ENCODE measurements around the gene SSU72. TPM values are rescaled to one million over a fixed set of nuclear protein-coding genes. Genes with fewer than 3 reads are reported as not detected.
"Not testable (repeated sequence)": the region's sequence is repeated elsewhere in the genome, so short reads cannot be mapped to it uniquely, and the experiment has no call there.

Gene SSU72
- total RNA-seq, 1 experiment from 2014 or later = 77.3 TPM

- DNase-seq (ENCODE audit: low read depth) = no peak
These were observed 14.5 kb downstream of the SSU72 start for GRCh38 chr1:1560178-1560577.

GRCh38 chr1:1559066-1559465 lies 15.6 kb downstream of the SSU72 start:
- no peak for DNase-seq (ENCODE audit: low read depth)

- DNase-seq (ENCODE audit: low read depth) = no peak
These were observed 16.1 kb downstream of the SSU72 start for GRCh38 chr1:1558591-1558990.

- not testable (repeated sequence) for DNase-seq (ENCODE audit: low read depth)
These were observed 17.0 kb downstream of the SSU72 start for GRCh38 chr1:1557688-1558087.

- DNase-seq (ENCODE audit: low read depth) = not testable (repeated sequence)
These were observed 17.7 kb downstream of the SSU72 start for GRCh38 chr1:1556961-1557360.

GRCh38 chr1:1556505-1556904 lies 18.2 kb downstream of the SSU72 start:
- no peak for DNase-seq (ENCODE audit: low read depth)

GRCh38 chr1:1554926-1555915 lies 19.4 kb downstream of the SSU72 start:
- peak; percentile 78 for DNase-seq (ENCODE audit: low read depth)

GRCh38 chr1:1554550-1554925 lies 20.1 kb downstream of the SSU72 start:
- peak; percentile 56 for DNase-seq (ENCODE audit: low read depth)

GRCh38 chr1:1553821-1554494 lies 20.7 kb downstream of the SSU72 start:
- no peak for DNase-seq (ENCODE audit: low read depth)

GRCh38 chr1:1552263-1552639 lies 22.4 kb downstream of the SSU72 start:
- DNase-seq (ENCODE audit: low read depth) = no peak

- no peak for DNase-seq (ENCODE audit: low read depth)
These were observed 23.0 kb downstream of the SSU72 start for GRCh38 chr1:1551524-1552262.

- DNase-seq (ENCODE audit: low read depth) = no peak
These were observed 23.9 kb downstream of the SSU72 start for GRCh38 chr1:1550591-1551432.

- DNase-seq (ENCODE audit: low read depth) = no peak
These were observed 24.6 kb downstream of the SSU72 start for GRCh38 chr1:1550087-1550486.

GRCh38 chr1:1548591-1548990 lies 26.1 kb downstream of the SSU72 start:
- no peak for DNase-seq (ENCODE audit: low read depth)

- DNase-seq (ENCODE audit: low read depth) = no peak
These were observed 27.2 kb downstream of the SSU72 start for GRCh38 chr1:1547476-1547875.

GRCh38 chr1:1547011-1547410 lies 27.7 kb downstream of the SSU72 start:
- DNase-seq (ENCODE audit: low read depth) = no peak

GRCh38 chr1:1545946-1546737 lies 28.5 kb downstream of the SSU72 start:
- no peak for DNase-seq (ENCODE audit: low read depth)

GRCh38 chr1:1544544-1544943 lies 30.1 kb downstream of the SSU72 start:
- no peak for DNase-seq (ENCODE audit: low read depth)

GRCh38 chr1:1543706-1544099 lies 31.0 kb downstream of the SSU72 start:
- DNase-seq (ENCODE audit: low read depth) = peak; percentile 18

Measured in RPMI7951 (cell line).